HCT116 (cell line): Measurements from ENCODE around the gene SCN4B. TPM values are rescaled to one million over a fixed set of nuclear protein-coding genes. Genes with fewer than 3 reads are reported as not detected.

Source experiments
- ATAC-seq: fragments of 200-7000 bp; cut with Tn5 transposase; 2 replicates; pipeline ENCODE4 v1.9.1; 2020; ENCODE audit warnings: mild to moderate bottlenecking, moderate library complexity
- BruUV-seq: library from RNA; stranded (reverse); fragments of 400-500 nt; replicated peaks from 2 replicates; lab custom pipeline; 2021; lab: Mats Ljungman, UMichigan
- CTCF ChIA-PET: fragments of 300-600 bp; sonication (Branson Sonifier 250); formaldehyde crosslinking; loops from one replicate; lab custom pipeline; 2021; ENCODE audit warnings: antibody characterized with exemption; lab: Charles Lee
- POLR2A ChIA-PET: fragments of 300-600, 350-600 bp; sonication (Branson Sonifier 250); formaldehyde crosslinking; loops from one replicate; lab custom pipeline; 2021; ENCODE audit warnings: antibody characterized with exemption; lab: Charles Lee
- RAD21 ChIA-PET, 2 experiments: fragments of 300-600 bp; sonication (Branson Sonifier 250); formaldehyde crosslinking; loops; one replicate each; lab custom pipeline; 2023; ENCODE audit warnings: low total read pairs in 2 of 2; ENCODE audit not compliant: uncharacterized antibody in 2 of 2, unreplicated experiment in 2 of 2, low non-redundant PET in 1 of 2; lab: Charles Lee
- DNase-seq: peaks from one replicate; pipeline ENCODE4 v3.0.0-alpha.2; 2010; ENCODE audit warnings: low read depth, low spot score
- H2AFZ ChIP-seq: fragments of 200-600 bp; shearing (Covaris generic), sonication (generic); 2 replicates; pipeline ENCODE4 v1.6.1; 2017; ENCODE audit warnings: low read depth, mixed run types, mixed read lengths, antibody characterized with exemption, low read length; ENCODE audit not compliant: poor library complexity, severe bottlenecking
- H3K27ac ChIP-seq: 2 replicates; pipeline ENCODE4 v1.5.1; 2012; ENCODE audit warnings: low read depth, low read length
- H3K27me3 ChIP-seq: fragments of 200-600 bp; sonication (generic); 2 replicates; pipeline ENCODE4 v1.6.1; 2016; ENCODE audit warnings: mixed run types, low read length, mixed read lengths; ENCODE audit not compliant: insufficient read depth
- H3K36me3 ChIP-seq, 2 experiments: fragments of 200-500 bp in 1 of 2; fragments of 200-600 bp in 1 of 2; sonication (Bioruptor generic) in 1 of 2; sonication (generic) in 1 of 2; 2 replicates each; pipeline versions ENCODE4 v1.5.1 to v1.6.1; 2014 to 2016; ENCODE audit warnings: low read length in 2 of 2, inconsistent platforms in 1 of 2, mixed read lengths in 1 of 2, mixed run types in 1 of 2; ENCODE audit not compliant: insufficient read depth in 2 of 2, control insufficient read depth in 1 of 2
- H3K4me1 ChIP-seq, 2 experiments: fragments of 200-600 bp in 1 of 2; sonication (generic) in 1 of 2; 2 replicates each; pipeline versions ENCODE4 v1.5.1 to v1.6.1; 2012 to 2017; ENCODE audit warnings: low read length in 2 of 2, inconsistent platforms in 1 of 2, mild to moderate bottlenecking in 1 of 2, mixed read lengths in 1 of 2, mixed run types in 1 of 2, moderate library complexity in 1 of 2; ENCODE audit not compliant: insufficient read depth in 2 of 2, control insufficient read depth in 1 of 2
- H3K4me2 ChIP-seq: fragments of 200-600 bp; sonication (generic); 2 replicates; pipeline ENCODE4 v1.6.1; 2017; ENCODE audit warnings: mixed run types, low read length, mixed read lengths
- H3K4me3 ChIP-seq, 2 experiments: fragments of 200-600 bp in 1 of 2; sonication (generic) in 1 of 2; replicated peaks in 1 of 2; 2 replicates each; pipeline ENCODE4 v1.5.1; 2011 to 2016; ENCODE audit warnings: low read length in 2 of 2, control low read depth in 1 of 2, low read depth in 1 of 2, mild to moderate bottlenecking in 1 of 2, mixed read lengths in 1 of 2, mixed run types in 1 of 2
- H3K79me2 ChIP-seq: fragments of 200-600 bp; sonication (generic); 2 replicates; pipeline ENCODE4 v1.6.1; 2017; ENCODE audit warnings: mild to moderate bottlenecking, mixed run types, low read length, moderate library complexity, mixed read lengths; ENCODE audit not compliant: insufficient read depth
- H3K9ac ChIP-seq: fragments of 200-600 bp; sonication (generic); 2 replicates; pipeline ENCODE4 v1.6.1; 2016; ENCODE audit warnings: low read length, mixed read lengths
- H3K9me2 ChIP-seq: fragments of 200-600 bp; sonication (generic), shearing (Covaris generic); 2 replicates; pipeline ENCODE4 v1.6.1; 2017; ENCODE audit warnings: mixed run types, mild to moderate bottlenecking, moderate library complexity; ENCODE audit not compliant: insufficient read depth
- H3K9me3 ChIP-seq, 2 experiments: fragments of 200-500 bp in 1 of 2; fragments of 200-600 bp in 1 of 2; sonication (Bioruptor generic) in 1 of 2; sonication (generic) in 1 of 2; 2 replicates each; pipeline ENCODE4 v1.6.1; 2014 to 2017; ENCODE audit warnings: low read length in 2 of 2, mixed read lengths in 2 of 2, inconsistent platforms in 1 of 2, low read depth in 1 of 2, mild to moderate bottlenecking in 1 of 2, mixed run types in 1 of 2, moderate library complexity in 1 of 2; ENCODE audit not compliant: control insufficient read depth in 1 of 2, insufficient read depth in 1 of 2
- H4K20me1 ChIP-seq: fragments of 200-600 bp; sonication (generic), shearing (Covaris generic); 2 replicates; pipeline ENCODE4 v1.6.1; 2017; ENCODE audit warnings: mixed run types, mild to moderate bottlenecking, moderate library complexity; ENCODE audit not compliant: insufficient read depth
- ATF3 ChIP-seq: IDR thresholded peaks from 2 replicates; pipeline ENCODE4 v1.6.1; 2012
- CBX3 ChIP-seq: IDR thresholded peaks from 2 replicates; pipeline ENCODE4 v1.6.1; 2012; ENCODE audit warnings: low read depth
- CTCF ChIP-seq, 3 experiments: fragments of 200-600 bp in 1 of 3; sonication (generic) in 1 of 3; IDR thresholded peaks in 2 of 3; conservative IDR thresholded peaks in 1 of 3; 2 replicates each; pipeline ENCODE4 v1.5.1; 2012 to 2017; ENCODE audit warnings: low read depth in 2 of 3, low read length in 2 of 3, antibody characterized with exemption in 1 of 3, borderline replicate concordance in 1 of 3, control low read depth in 1 of 3, mild to moderate bottlenecking in 1 of 3, mixed read lengths in 1 of 3, mixed run types in 1 of 3, moderate library complexity in 1 of 3; ENCODE audit not compliant: insufficient read depth in 1 of 3
- ELF1 ChIP-seq: IDR thresholded peaks from 2 replicates; pipeline ENCODE4 v1.6.1; 2012; ENCODE audit warnings: low read depth, borderline replicate concordance
- EZH2 ChIP-seq: fragments of 200-600 bp; sonication (generic); IDR thresholded peaks from 2 replicates; pipeline ENCODE4 v1.6.1; 2017; ENCODE audit warnings: antibody characterized with exemption, mixed run types
- EZH2phosphoT487 ChIP-seq: fragments of 200-600 bp; IDR thresholded peaks from 2 replicates; pipeline ENCODE4 v1.6.1; 2018; ENCODE audit warnings: antibody characterized with exemption, borderline replicate concordance
- FOSL1 ChIP-seq: IDR thresholded peaks from 2 replicates; pipeline ENCODE4 v1.6.1; 2012; ENCODE audit warnings: low read depth
- JUND ChIP-seq: IDR thresholded peaks from 2 replicates; pipeline ENCODE4 v1.6.1; 2012
- MAX ChIP-seq: IDR thresholded peaks from 2 replicates; pipeline ENCODE4 v1.6.1; 2012
- POLR2A ChIP-seq: IDR thresholded peaks from 2 replicates; pipeline ENCODE4 v1.7.0; 2011; ENCODE audit warnings: borderline replicate concordance; ENCODE audit not compliant: insufficient read depth, insufficient read length; ENCODE audit errors: extremely low read depth
- POLR2AphosphoS5 ChIP-seq: IDR thresholded peaks from 2 replicates; pipeline ENCODE4 v1.6.1; 2011; ENCODE audit warnings: mild to moderate bottlenecking, low read depth, low read length, moderate library complexity
- RAD21 ChIP-seq: IDR thresholded peaks from 2 replicates; pipeline ENCODE4 v1.6.1; 2012; ENCODE audit warnings: low read depth, mild to moderate bottlenecking
- REST ChIP-seq: IDR thresholded peaks from 2 replicates; pipeline ENCODE4 v1.6.1; 2012; ENCODE audit warnings: low read depth
- SIN3A ChIP-seq: IDR thresholded peaks from 2 replicates; pipeline ENCODE4 v1.6.1; 2012; ENCODE audit warnings: low read depth
- SP1 ChIP-seq: IDR thresholded peaks from 2 replicates; pipeline ENCODE4 v1.6.1; 2012; ENCODE audit warnings: low read depth
- SRF ChIP-seq: IDR thresholded peaks from 2 replicates; pipeline ENCODE4 v1.6.1; 2012; ENCODE audit warnings: low read depth
- ZFX ChIP-seq: fragments of 450-650 bp; IDR thresholded peaks from 2 replicates; pipeline ENCODE4 v1.6.1; 2017
- intact Hi-C: fragments of 100-400 bp; cut with micrococcal nuclease; formaldehyde crosslinking; loops from 2 replicates; pipeline ENCODE4 v1.10.0; 2022
- total RNA-seq: library from RNA; stranded (reverse); gene quantifications from one replicate; pipeline ENCODE4 v1.2.1, GENCODE V29; 2021; ENCODE audit not compliant: unreplicated experiment
- TF ChIP-seq, protein P1 (sequence below): IDR thresholded peaks from 2 replicates; pipeline ENCODE4 v1.6.1; 2011; ENCODE audit warnings: mild to moderate bottlenecking, low read length, moderate library complexity; ENCODE audit not compliant: insufficient replicate concordance; ENCODE audit errors: extremely low read depth

Gene SCN4B
- total RNA-seq, 1 experiment from 2014 or later: 0.32 TPM

- H3K36me3 ChIP-seq: no peaks in the 10 kb centered on the region
- CTCF ChIA-PET: no interaction called here
- H4K20me1 ChIP-seq: no peaks in the 10 kb centered on the region
- DNase-seq (no peak), ATAC-seq (no peak)
- no peaks in the 10 kb centered on the region for H3K27me3 ChIP-seq
- no peaks in the 10 kb centered on the region for H3K9me2 ChIP-seq
- no peak overlapping the region for H3K4me2 ChIP-seq
- H3K9ac ChIP-seq: no peak overlapping the region
- RAD21 ChIA-PET: no interaction called here
- H3K9me3 ChIP-seq: no peaks in the 10 kb centered on the region
- intact Hi-C loops: no loop called here
- H3K79me2 ChIP-seq: no peaks in the 10 kb centered on the region
- no TSS peak for BruUV-seq
- H3K4me3 ChIP-seq: no peak overlapping the region
- TF ChIP-seq MAX (no peak), ZFX (no peak), CBX3 (no peak), FOSL1 (no peak), EZH2 (no peak), POLR2A (no peak), SIN3A (no peak), ATF3 (no peak), SRF (no peak), POLR2AphosphoS5 (no peak), CTCF (IDR thresholded peaks at IDR 0.05 in 2 of 3, conservative IDR thresholded peaks at IDR 0.05 in 1 of 3; ENCODE audit: borderline replicate concordance in 1 of 3, insufficient read depth in 1 of 3, low read depth in 2 of 3, low read length in 2 of 3) (no peak), JUND (no peak), EZH2phosphoT487 (no peak), RAD21 (no peak), SP1 (no peak), ELF1 (no peak), REST (no peak)
- TF ChIP-seq, protein P1, sequence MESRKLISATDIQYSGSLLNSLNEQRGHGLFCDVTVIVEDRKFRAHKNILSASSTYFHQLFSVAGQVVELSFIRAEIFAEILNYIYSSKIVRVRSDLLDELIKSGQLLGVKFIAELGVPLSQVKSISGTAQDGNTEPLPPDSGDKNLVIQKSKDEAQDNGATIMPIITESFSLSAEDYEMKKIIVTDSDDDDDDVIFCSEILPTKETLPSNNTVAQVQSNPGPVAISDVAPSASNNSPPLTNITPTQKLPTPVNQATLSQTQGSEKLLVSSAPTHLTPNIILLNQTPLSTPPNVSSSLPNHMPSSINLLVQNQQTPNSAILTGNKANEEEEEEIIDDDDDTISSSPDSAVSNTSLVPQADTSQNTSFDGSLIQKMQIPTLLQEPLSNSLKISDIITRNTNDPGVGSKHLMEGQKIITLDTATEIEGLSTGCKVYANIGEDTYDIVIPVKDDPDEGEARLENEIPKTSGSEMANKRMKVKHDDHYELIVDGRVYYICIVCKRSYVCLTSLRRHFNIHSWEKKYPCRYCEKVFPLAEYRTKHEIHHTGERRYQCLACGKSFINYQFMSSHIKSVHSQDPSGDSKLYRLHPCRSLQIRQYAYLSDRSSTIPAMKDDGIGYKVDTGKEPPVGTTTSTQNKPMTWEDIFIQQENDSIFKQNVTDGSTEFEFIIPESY: no peak
- H2AFZ ChIP-seq: no peak overlapping the region
- no peak overlapping the region for H3K27ac ChIP-seq
- POLR2A ChIA-PET: no interaction called here
- no peaks in the 10 kb centered on the region for H3K4me1 ChIP-seq
These were observed 34.6 kb downstream of the SCN4B start for GRCh38 chr11:118117790-118118601.
